HUES48 (cell line): ENCODE measurements around the gene HS2ST1.
"Not testable (repeated sequence)": the region's sequence is repeated elsewhere in the genome, so short reads cannot be mapped to it uniquely, and the experiment has no call there.

Experiments
- H3K27ac ChIP-seq: one replicate; pipeline ENCODE4 v1.7.0; 2013; ENCODE audit warnings: low read depth, low read length, inconsistent platforms
- H3K27me3 ChIP-seq: 2 replicates; pipeline ENCODE4 v1.6.1; 2013; ENCODE audit warnings: mild to moderate bottlenecking, low read length; ENCODE audit not compliant: control insufficient read depth, insufficient read depth
- H3K36me3 ChIP-seq: 2 replicates; pipeline ENCODE4 v1.6.1; 2013; ENCODE audit warnings: low read length; ENCODE audit not compliant: control insufficient read depth, insufficient read depth
- H3K4me1 ChIP-seq: 2 replicates; pipeline ENCODE4 v1.6.1; 2013; ENCODE audit warnings: mild to moderate bottlenecking, low read length; ENCODE audit not compliant: control insufficient read depth, insufficient read depth
- H3K4me3 ChIP-seq: 2 replicates; pipeline ENCODE4 v1.5.1; 2013; ENCODE audit warnings: mild to moderate bottlenecking, low read depth, low read length
- H3K9ac ChIP-seq: 2 replicates; pipeline ENCODE4 v1.6.1; 2013; ENCODE audit warnings: mild to moderate bottlenecking, low read depth, low read length, moderate library complexity
- H3K9me3 ChIP-seq: 2 replicates; pipeline ENCODE4 v1.6.1; 2013; ENCODE audit warnings: low read length; ENCODE audit not compliant: control insufficient read depth, insufficient read depth

Gene HS2ST1

GRCh38 chr1:86991549-86992186, 77.2 kb downstream of the HS2ST1 start:
- Histone ChIP-seq H3K4me3 (no peak overlapping the region), H3K9ac (no peak overlapping the region), H3K4me1 (peaks cover 23% of the 10 kb centered on the region; the same call in 1 of the 2 replicates), H3K27me3 (no peaks in the 10 kb centered on the region), H3K9me3 (no peaks in the 10 kb centered on the region), H3K36me3 (no peaks in the 10 kb centered on the region), H3K27ac (no peak overlapping the region)

- Histone ChIP-seq H3K4me3 (no peak overlapping the region), H3K36me3 (no peaks in the 10 kb centered on the region), H3K27ac (no peak overlapping the region), H3K9ac (no peak overlapping the region), H3K4me1 (peaks cover 27% of the 10 kb centered on the region; the same call in 1 of the 2 replicates), H3K27me3 (no peaks in the 10 kb centered on the region), H3K9me3 (no peaks in the 10 kb centered on the region)
These were observed 78.4 kb downstream of the HS2ST1 start for GRCh38 chr1:86992861-86993260.

GRCh38 chr1:86993269-86993985, 79.0 kb downstream of the HS2ST1 start:
- H3K9ac ChIP-seq, result no peak overlapping the region
- H3K4me3 ChIP-seq, result no peak overlapping the region
- no peaks in the 10 kb centered on the region for H3K9me3 ChIP-seq
- no peaks in the 10 kb centered on the region for H3K36me3 ChIP-seq
- no peaks in the 10 kb centered on the region for H3K27me3 ChIP-seq
- H3K27ac ChIP-seq, result no peak overlapping the region
- peaks cover 27% of the 10 kb centered on the region; the same call in 1 of the 2 replicates for H3K4me1 ChIP-seq

- no peak overlapping the region for H3K4me3 ChIP-seq
- peaks cover 27% of the 10 kb centered on the region; the same call in 1 of the 2 replicates for H3K4me1 ChIP-seq
- H3K9me3 ChIP-seq, result no peaks in the 10 kb centered on the region
- no peaks in the 10 kb centered on the region for H3K27me3 ChIP-seq
- H3K9ac ChIP-seq, result no peak overlapping the region
- no peaks in the 10 kb centered on the region for H3K36me3 ChIP-seq
- H3K27ac ChIP-seq, result no peak overlapping the region
These were observed 79.6 kb downstream of the HS2ST1 start for GRCh38 chr1:86994061-86994460.

- H3K4me1 ChIP-seq, result peaks cover 17% of the 10 kb centered on the region; the same call in 1 of the 2 replicates
- no peak overlapping the region for H3K27ac ChIP-seq
These were observed 83.1 kb downstream of the HS2ST1 start for GRCh38 chr1:86997538-86997937.

GRCh38 chr1:86998280-86998679, 83.8 kb downstream of the HS2ST1 start:
- peaks cover 17% of the 10 kb centered on the region; the same call in 1 of the 2 replicates for H3K4me1 ChIP-seq
- H3K27me3 ChIP-seq, result no peaks in the 10 kb centered on the region
- H3K27ac ChIP-seq, result no peak overlapping the region
- no peaks in the 10 kb centered on the region for H3K9me3 ChIP-seq
- no peak overlapping the region for H3K9ac ChIP-seq
- H3K36me3 ChIP-seq, result no peaks in the 10 kb centered on the region
- H3K4me3 ChIP-seq, result no peak overlapping the region

More at GRCh38 chr1:86997538-86997937, 83.1 kb downstream of the HS2ST1 start:
- H3K4me3 ChIP-seq, result no peak overlapping the region
- no peaks in the 10 kb centered on the region for H3K27me3 ChIP-seq
- H3K36me3 ChIP-seq, result no peaks in the 10 kb centered on the region
- no peaks in the 10 kb centered on the region for H3K9me3 ChIP-seq
- no peak overlapping the region for H3K9ac ChIP-seq

- Histone ChIP-seq H3K27me3 (no peaks in the 10 kb centered on the region), H3K36me3 (no peaks in the 10 kb centered on the region), H3K9me3 (no peaks in the 10 kb centered on the region), H3K27ac (no peak overlapping the region), H3K4me1 (peaks cover 16% of the 10 kb centered on the region; the same call in 1 of the 2 replicates), H3K9ac (no peak overlapping the region), H3K4me3 (no peak overlapping the region)
These were observed 84.3 kb downstream of the HS2ST1 start for GRCh38 chr1:86998727-86999126.

- no peak overlapping the region for H3K9ac ChIP-seq
- H3K4me1 ChIP-seq, result peaks cover 4% of the 10 kb centered on the region; the same call in 1 of the 2 replicates
- H3K36me3 ChIP-seq, result no peaks in the 10 kb centered on the region
- no peak overlapping the region for H3K27ac ChIP-seq
- no peaks in the 10 kb centered on the region for H3K9me3 ChIP-seq
- H3K27me3 ChIP-seq, result no peaks in the 10 kb centered on the region
- no peak overlapping the region for H3K4me3 ChIP-seq
These were observed 86.0 kb downstream of the HS2ST1 start for GRCh38 chr1:87000460-87000859.

GRCh38 chr1:87004857-87005256, 90.4 kb downstream of the HS2ST1 start:
- Histone ChIP-seq H3K27me3 (no peaks in the 10 kb centered on the region), H3K36me3 (no peaks in the 10 kb centered on the region), H3K27ac (no peak overlapping the region), H3K4me1 (no peaks in the 10 kb centered on the region), H3K4me3 (no peak overlapping the region), H3K9me3 (no peaks in the 10 kb centered on the region), H3K9ac (no peak overlapping the region)

GRCh38 chr1:87007323-87007722, 92.9 kb downstream of the HS2ST1 start:
- H3K27ac ChIP-seq, result no peak overlapping the region
- H3K9ac ChIP-seq, result no peak overlapping the region
- no peak overlapping the region for H3K4me3 ChIP-seq
- peaks cover 15% of the 10 kb centered on the region for H3K9me3 ChIP-seq
- H3K4me1 ChIP-seq, result no peaks in the 10 kb centered on the region
- H3K36me3 ChIP-seq, result no peaks in the 10 kb centered on the region
- no peaks in the 10 kb centered on the region for H3K27me3 ChIP-seq

GRCh38 chr1:87013385-87013784, 99.0 kb downstream of the HS2ST1 start:
- not testable (repeated sequence) for H3K27me3 ChIP-seq, H3K36me3 ChIP-seq, H3K27ac ChIP-seq, H3K4me1 ChIP-seq, H3K4me3 ChIP-seq, H3K9ac ChIP-seq
- H3K9me3 ChIP-seq, result peaks cover 27% of the 10 kb centered on the region
